ENCODE data around the gene TSPAN31. TPM values are rescaled to one million over a fixed set of nuclear protein-coding genes. Genes with fewer than 3 reads are reported as not detected.
A peak's percentile ranks its signal among the peaks of the same experiment; 100 is the strongest.

The TSPAN31 gene
- total RNA-seq, 1 donor from 2014 or later = 38.0 TPM

DNA sequence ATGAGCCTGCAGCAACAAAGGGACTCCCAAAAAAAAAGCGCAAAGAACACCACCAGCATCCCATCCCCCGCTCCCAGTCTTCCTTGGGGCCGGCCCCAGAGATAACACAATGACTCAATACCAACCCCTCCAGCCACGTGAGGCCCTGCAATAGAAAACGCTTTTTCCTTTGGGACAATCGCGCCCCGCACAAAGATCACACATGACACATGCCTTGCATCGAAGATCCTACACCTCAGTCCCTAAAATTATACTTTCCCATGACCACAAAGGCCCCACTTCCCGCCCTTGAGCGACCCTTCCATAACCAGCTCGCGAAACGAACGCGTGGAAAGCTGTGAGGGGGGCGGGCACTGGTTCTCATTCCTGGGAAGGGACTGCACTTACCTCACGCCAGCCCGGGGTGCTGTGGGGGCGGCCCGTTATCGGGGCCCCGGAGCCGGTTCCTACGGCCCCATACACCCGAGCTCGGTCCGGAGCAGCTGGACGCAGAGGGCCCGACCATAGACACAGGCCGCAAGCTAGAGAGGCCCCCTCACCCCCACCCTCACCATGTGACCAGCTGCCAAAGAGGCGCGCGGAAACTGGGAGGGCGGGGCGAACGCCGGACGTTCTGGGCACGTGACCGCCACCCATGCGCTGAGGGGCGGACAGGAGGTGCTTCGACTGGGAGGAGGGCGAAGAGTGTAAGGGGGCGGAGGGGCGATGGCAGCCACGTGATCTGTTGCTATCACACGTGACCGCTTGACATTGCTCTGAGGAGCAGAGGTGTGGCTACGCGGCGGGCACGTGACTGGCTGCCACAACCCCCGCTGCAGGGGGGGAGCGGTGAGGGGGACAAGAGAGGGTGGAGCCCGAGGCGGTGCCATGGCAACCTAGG is 7.2 kb downstream of the TSPAN31 start, which contains the start of gene CDK4:
CDK4 (minus strand) TSS at position 523 of the 880 bp plus-strand sequence. CDS start 593 bp downstream, outside the sequence.
- peak; percentile 81 for DNase-seq (ENCODE audit: extremely low read depth, low read depth, low spot score)

GRCh38 chr12:57752668-57753000 is 7.8 kb downstream of the TSPAN31 start:
- no peak for DNase-seq (ENCODE audit: extremely low read depth, low read depth, low spot score)

GRCh38 chr12:57753756-57754337 is 9.0 kb downstream of the TSPAN31 start:
- DNase-seq (ENCODE audit: extremely low read depth, low read depth, low spot score) = no peak

DNA sequence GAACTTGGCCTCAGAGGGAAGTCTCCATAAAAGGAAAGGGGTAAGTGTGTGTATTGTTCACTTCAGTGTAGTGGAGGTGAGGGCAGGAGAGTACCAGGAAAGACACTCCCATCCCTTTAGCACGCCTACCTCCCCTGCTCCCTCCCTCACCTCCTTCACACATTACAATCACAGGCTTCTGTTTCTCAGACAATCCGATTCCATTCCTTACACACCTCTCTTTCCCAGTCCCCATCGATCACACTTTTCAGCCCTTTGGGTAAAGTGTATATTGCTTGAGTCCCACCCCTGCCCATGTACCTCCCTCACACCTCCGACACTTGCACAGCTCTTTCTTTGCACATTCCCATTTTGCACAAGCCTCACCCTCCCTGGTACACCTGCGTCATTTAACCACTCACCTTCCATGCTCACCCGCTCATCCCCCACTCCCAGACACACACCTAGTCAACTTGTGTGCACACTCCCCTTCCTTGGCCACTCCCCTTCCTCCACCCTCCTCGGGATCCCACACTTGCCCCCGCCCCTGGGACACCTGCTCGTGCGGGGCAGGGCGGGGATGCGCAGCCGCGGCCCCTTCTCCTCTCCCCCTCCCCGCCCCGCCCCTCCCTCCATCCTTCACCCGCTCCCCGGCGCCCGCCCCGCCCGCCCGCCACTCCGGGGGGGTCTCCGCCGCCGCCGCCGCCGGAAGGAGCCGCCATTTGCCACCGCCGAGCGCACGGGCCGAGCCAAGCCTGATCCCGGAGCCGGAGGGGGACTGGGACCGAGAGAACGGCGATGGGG is 9.8 kb downstream of the TSPAN31 start, which contains the start of gene MARCHF9:
MARCHF9 (plus strand) TSS at position 693 of the 783 bp plus-strand sequence. CDS start 426 bp downstream, outside the sequence.
- no peak for DNase-seq (ENCODE audit: extremely low read depth, low read depth, low spot score)

GRCh38 chr12:57755194-57755453 is 10.3 kb downstream of the TSPAN31 start:
- DNase-seq (ENCODE audit: extremely low read depth, low read depth, low spot score) = no peak

GRCh38 chr12:57755454-57756372 is 10.9 kb downstream of the TSPAN31 start:
- DNase-seq (ENCODE audit: extremely low read depth, low read depth, low spot score) = no peak

- DNase-seq (ENCODE audit: extremely low read depth, low read depth, low spot score) = no peak
These were observed 11.8 kb downstream of the TSPAN31 start for GRCh38 chr12:57756406-57757341.

- no peak for DNase-seq (ENCODE audit: extremely low read depth, low read depth, low spot score)
These were observed 12.9 kb downstream of the TSPAN31 start for GRCh38 chr12:57757771-57758170.

DNA sequence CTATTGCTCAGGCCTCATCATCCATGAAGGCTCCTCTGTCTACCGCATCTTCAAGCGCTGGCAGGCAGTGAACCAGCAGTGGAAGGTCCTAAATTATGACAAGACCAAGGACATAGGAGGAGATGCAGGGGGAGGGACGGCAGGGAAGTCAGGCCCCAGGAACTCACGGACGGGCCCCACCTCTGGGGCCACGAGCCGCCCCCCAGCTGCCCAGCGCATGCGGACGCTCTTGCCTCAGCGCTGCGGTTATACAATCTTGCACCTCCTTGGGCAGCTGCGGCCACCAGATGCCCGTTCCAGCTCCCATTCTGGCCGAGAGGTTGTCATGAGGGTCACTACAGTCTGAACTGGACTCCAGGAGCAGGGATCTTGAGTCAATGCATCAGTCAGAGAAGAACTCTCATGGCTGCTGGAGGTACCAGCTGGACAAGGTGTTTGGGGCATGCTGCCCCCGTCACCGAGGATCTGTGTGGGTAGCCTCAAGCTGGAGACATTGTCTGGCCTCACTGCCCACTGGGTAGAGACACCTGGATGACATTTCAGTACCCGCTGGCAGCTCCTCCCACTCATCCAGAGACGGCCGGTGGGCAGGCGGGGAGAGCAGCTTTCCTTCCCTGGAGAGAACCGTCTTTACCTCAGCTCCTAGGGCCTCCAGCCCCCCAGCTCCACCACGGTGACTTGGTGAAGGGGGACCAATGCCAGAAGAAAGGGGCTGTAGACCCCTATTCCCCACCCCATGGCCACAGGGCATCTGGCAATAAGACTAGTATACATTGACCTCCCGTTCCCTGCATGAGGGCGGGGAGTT is 13.9 kb downstream of the TSPAN31 start:
- DNase-seq (ENCODE audit: extremely low read depth, low read depth, low spot score) = no peak

- DNase-seq (ENCODE audit: extremely low read depth, low read depth, low spot score) = no peak
These were observed 14.6 kb downstream of the TSPAN31 start for GRCh38 chr12:57759360-57759980.

- DNase-seq (ENCODE audit: extremely low read depth, low read depth, low spot score) = no peak
These were observed 15.6 kb downstream of the TSPAN31 start for GRCh38 chr12:57760347-57760982.

DNA sequence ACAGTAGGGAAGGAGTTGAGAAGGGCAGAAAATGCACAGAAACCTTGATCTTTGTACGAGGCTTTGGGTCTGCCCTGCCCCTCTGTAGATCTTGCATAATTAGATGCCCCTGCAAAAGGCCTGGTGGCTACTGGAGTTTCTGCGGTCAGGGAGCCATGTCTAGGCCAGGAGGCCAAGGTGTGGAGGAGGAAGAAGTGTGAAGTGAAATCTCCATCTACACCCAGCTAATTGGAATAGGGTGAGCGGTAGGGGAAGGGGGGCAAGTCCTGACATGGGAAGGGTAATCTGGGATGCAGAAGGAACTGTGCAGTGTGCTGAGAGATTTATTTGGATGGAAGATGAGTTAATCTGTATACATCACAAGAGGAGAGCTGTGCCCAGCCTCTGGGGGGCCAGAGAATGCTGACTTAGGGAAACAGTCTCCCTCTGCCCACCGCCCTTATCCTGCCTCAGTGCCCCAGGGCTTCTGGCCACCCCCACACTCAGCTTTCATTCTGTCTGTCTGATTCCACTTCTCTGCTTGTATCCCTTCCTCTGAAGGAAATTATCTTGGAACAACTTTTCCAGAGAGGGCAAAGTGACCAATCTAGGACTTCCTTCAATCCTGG is 16.7 kb downstream of the TSPAN31 start:
- DNase-seq (ENCODE audit: extremely low read depth, low read depth, low spot score) = no peak

DNA sequence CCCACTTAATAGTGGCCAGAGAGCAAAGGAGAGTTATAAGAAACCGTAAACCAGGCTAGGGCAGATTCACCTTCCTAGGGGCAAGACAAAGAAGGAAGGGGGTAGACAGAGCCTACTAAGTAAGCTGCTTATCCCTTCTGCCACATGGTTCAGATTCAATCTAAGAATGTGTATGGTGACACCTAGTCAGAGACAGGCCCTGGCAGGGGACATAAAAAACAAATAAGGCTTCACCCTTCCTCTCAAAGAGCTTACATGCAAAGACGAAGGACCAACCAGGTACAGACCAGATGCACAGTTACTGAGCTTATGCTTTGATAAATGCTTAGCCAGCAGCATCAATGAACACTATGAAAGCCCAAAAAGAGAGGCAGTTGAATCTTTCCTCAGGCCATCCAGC is 17.6 kb downstream of the TSPAN31 start:
- no peak for DNase-seq (ENCODE audit: extremely low read depth, low read depth, low spot score)

- DNase-seq (ENCODE audit: extremely low read depth, low read depth, low spot score) = no peak
These were observed 19.2 kb downstream of the TSPAN31 start for GRCh38 chr12:57763881-57764661.

DNA sequence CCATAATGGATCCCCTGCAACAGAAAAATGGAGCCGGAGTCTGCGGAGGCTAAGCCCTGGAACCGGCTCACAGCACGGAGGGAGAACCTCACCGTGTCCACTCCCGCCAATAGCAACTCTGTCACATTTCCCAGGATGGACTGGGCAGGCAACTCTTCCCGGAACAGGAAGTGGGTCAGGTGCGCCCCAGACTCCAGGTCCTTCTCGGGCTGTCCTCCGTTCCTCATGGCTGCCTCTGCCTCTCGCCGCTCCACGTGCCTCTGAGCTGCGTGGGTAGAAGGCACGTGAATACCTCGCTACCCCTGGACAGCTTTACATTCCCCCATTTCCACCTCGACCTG is 19.8 kb downstream of the TSPAN31 start:
- no peak for DNase-seq (ENCODE audit: extremely low read depth, low read depth, low spot score)

- no peak for DNase-seq (ENCODE audit: extremely low read depth, low read depth, low spot score)
These were observed 20.3 kb downstream of the TSPAN31 start for GRCh38 chr12:57765003-57765697.
